ENCODE measurements around the gene DENR.
A peak's percentile ranks its signal among the peaks of the same experiment; 100 is the strongest.
"Not testable (repeated sequence)": the region's sequence is repeated elsewhere in the genome, so short reads cannot be mapped to it uniquely, and the experiment has no call there.

The DENR gene

GRCh38 chr12:122752464-122753318 is at the start of gene DENR:
Gene DENR, plus strand, starts transcription at chr12:122752824. Its CDS starts 878 bp downstream, at chr12:122753702.
- peak; percentile 98 for DNase-seq

- peak; percentile 87 for DNase-seq
Measured at GRCh38 chr12:122702890-122703611, 49.6 kb upstream of the DENR start, which contains the start of gene HCAR2. Gene HCAR2, minus strand, starts transcription at chr12:122703357. Its CDS starts 74 bp downstream, at chr12:122703283.

GRCh38 chr12:122703841-122704240 is 48.8 kb upstream of the DENR start:
- DNase-seq, result peak; percentile 18

- DNase-seq, result not testable (repeated sequence)
Measured at GRCh38 chr12:122709287-122709686, 43.3 kb upstream of the DENR start.

- not testable (repeated sequence) for DNase-seq
Measured at GRCh38 chr12:122710341-122710740, 42.3 kb upstream of the DENR start.

GRCh38 chr12:122711266-122711665 is 41.4 kb upstream of the DENR start:
- DNase-seq, result not testable (repeated sequence)

GRCh38 chr12:122713491-122714188 is 39.0 kb upstream of the DENR start:
- DNase-seq, result not testable (repeated sequence)

GRCh38 chr12:122715211-122715610 is 37.4 kb upstream of the DENR start:
- not testable (repeated sequence) for DNase-seq

- DNase-seq, result peak; percentile 92
Measured at GRCh38 chr12:122716658-122717057, 36.0 kb upstream of the DENR start, which contains the start of gene HCAR3. Gene HCAR3, minus strand, starts transcription at chr12:122716811. Its CDS starts 74 bp downstream, at chr12:122716737.

GRCh38 chr12:122721057-122721545 is 31.5 kb upstream of the DENR start:
- DNase-seq, result no peak

GRCh38 chr12:122722387-122722786 is 30.2 kb upstream of the DENR start:
- DNase-seq, result no peak

GRCh38 chr12:122724641-122725243 is 27.9 kb upstream of the DENR start:
- no peak for DNase-seq

- no peak for DNase-seq
Measured at GRCh38 chr12:122725452-122726079, 27.1 kb upstream of the DENR start.

- no peak for DNase-seq
Measured at GRCh38 chr12:122726080-122726558, 26.5 kb upstream of the DENR start.

- no peak for DNase-seq
Measured at GRCh38 chr12:122729583-122730214, 22.9 kb upstream of the DENR start.

- DNase-seq, result no peak
Measured at GRCh38 chr12:122730215-122731014, 22.2 kb upstream of the DENR start, which contains the start of gene HCAR1. Gene HCAR1, minus strand, starts transcription at chr12:122730844. Its CDS starts 505 bp downstream, at chr12:122730339.

- DNase-seq, result no peak
Measured at GRCh38 chr12:122732170-122732569, 20.5 kb upstream of the DENR start.

GRCh38 chr12:122732611-122733010 is 20.0 kb upstream of the DENR start:
- no peak for DNase-seq

- no peak for DNase-seq
Measured at GRCh38 chr12:122738571-122738970, 14.1 kb upstream of the DENR start.

GRCh38 chr12:122740351-122740750 is 12.3 kb upstream of the DENR start:
- no peak for DNase-seq
